EL (cell line): ENCODE results near the gene POLD3.

ENCODE experiments used
- DNase-seq: peaks from one replicate; pipeline ENCODE4 v3.0.0-alpha.2; 2016

The POLD3 gene, protein sequence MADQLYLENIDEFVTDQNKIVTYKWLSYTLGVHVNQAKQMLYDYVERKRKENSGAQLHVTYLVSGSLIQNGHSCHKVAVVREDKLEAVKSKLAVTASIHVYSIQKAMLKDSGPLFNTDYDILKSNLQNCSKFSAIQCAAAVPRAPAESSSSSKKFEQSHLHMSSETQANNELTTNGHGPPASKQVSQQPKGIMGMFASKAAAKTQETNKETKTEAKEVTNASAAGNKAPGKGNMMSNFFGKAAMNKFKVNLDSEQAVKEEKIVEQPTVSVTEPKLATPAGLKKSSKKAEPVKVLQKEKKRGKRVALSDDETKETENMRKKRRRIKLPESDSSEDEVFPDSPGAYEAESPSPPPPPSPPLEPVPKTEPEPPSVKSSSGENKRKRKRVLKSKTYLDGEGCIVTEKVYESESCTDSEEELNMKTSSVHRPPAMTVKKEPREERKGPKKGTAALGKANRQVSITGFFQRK

GRCh38 chr11:74592441-74593362, at the start of gene POLD3:
Gene POLD3 (plus strand): TSS chr11:74592582. CDS start chr11:74592659, 77 bp downstream.
- DNase-seq: peak; percentile 90

DNA sequence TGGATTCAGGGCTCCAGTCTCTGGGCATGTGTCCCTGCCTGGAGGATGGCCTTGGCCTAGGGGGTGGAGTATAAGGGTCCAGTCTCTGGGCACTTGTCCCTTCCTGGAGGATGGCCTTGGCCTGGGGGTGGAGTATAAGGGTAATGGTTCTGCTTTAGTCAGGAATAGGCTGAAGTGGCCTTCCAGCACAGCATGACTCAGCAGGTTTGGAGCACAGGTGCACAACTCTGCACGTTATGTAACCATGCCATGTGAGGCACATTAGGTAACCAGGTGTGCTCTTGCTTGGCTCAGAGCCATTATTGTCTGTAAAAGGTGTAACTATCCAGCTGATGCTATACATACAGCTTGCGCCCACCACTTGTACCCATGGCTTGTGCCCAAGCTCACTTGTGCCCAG, 48.4 kb upstream of the POLD3 start:
- DNase-seq: no peak

DNA sequence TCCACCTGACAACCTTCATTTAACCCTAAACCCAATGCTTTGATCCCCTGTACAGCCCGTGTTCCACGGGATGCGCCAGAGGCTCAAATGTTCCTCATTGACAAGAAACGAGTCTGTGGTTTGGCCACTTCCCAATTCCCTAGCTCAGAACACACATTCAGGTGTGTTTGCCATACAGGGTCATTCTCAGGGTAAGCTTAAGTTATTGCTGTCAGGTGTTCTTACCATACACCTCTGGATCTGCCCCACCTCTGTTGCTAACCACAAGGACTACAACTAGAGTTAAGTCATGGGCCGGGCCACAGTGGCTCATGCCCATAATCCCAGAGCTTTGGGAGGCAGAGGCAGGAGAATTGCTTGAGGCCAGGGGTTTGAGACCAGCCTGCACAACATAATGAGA, 45.6 kb upstream of the POLD3 start:
- DNase-seq: no peak

GRCh38 chr11:74550991-74551753, 41.2 kb upstream of the POLD3 start:
- no peak for DNase-seq

DNA sequence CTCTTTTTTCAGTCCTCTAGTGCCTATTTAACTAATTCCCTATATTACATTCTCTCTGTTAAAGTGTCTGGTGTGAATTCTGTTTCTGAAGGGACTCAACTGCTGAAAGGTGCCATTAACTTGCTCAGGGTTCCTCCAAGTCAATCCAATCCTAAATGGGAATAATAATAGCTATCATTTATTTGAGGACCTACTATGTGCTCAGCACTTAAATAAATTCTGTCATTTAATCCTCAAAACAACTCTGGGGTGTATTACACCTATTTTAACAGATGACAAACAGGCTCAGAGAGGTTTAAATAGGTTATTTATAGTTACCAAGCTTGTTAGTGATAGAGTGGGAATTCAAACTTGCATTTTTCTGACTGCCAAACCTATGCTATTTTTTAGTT, 40.6 kb upstream of the POLD3 start:
- DNase-seq: no peak

DNA sequence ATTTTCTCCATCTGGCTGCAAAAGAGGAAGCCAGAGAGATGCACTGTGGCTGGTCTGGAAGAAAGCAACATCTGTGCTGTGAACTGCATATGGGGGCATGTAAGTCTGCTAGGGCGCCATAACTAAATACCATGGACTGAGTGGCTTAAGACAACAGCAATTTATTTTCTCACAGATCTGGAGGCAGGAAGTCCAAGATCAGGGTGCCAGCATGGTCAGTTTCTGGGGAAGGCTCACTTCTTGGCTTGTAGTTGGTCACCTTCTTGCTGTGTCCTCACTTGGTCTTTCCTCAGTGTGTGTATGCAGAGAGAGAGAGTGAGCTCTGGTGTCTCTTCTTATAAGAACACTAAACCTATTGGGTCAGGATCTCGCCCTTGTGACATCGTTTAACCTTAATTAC, 34.9 kb upstream of the POLD3 start:
- no peak for DNase-seq

GRCh38 chr11:74559110-74559933, 33.1 kb upstream of the POLD3 start:
- DNase-seq: no peak

DNA sequence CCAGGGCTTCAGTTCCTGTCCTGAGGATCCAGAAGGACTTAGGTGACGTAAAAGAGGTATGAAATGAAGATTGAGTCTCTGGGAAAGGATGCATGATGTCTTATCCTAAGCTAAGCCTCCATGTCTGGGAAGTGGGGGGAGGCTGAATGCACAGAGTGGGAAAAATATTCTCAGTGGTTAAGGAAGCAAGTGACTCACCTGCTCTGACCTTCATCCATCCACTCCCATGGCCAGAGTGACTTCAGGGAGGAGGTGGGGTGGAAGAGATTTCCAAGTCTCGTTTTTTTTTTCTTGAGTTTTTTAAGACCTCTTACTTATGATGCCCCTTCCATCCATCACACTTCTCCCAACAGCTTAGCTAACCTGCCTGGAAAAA, 32.5 kb upstream of the POLD3 start:
- DNase-seq: peak; percentile 14

DNA sequence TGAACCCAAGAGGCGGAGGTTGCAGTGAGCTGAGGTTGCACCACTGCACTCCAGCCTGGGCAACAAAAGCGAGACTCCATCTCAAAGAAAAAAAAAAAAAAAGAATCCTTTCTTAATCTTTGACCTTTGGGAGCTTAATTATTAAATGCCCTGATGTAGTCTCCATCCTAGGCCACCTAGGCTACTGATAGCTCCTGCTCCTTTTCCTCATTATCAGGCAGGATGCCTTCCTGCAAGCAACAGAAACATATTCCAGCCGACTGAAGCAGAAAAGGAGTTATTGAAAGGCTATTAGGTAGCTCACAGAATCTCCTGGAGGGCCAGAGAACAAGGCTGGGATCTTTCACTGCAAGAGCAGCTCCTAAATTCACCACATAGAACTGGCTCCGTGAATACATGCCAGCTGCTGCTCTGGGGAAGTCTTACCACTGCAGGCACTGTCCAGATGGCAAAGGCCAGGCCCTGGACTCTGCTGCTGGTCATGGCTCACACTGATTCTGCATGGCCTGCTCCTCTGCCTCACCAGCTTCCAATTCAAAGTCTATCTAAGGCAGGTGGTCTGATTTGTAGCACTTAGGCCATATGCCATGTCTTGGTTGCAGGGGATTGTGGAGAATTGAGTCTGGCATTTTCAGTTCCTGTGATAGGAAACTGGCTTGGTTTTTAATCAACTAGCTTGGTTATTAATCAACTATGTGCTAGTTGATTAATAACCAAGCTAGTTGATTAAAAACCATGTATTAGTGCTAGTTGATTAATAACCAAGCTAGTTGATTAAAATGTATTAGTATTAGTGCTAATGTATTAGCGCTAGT, 26.0 kb upstream of the POLD3 start:
- DNase-seq: no peak

GRCh38 chr11:74568028-74568427, 24.4 kb upstream of the POLD3 start:
- DNase-seq: no peak

- peak; percentile 49 for DNase-seq
Observed at GRCh38 chr11:74570266-74571061, 21.9 kb upstream of the POLD3 start.

GRCh38 chr11:74571062-74571399, 21.4 kb upstream of the POLD3 start:
- DNase-seq: no peak

DNA sequence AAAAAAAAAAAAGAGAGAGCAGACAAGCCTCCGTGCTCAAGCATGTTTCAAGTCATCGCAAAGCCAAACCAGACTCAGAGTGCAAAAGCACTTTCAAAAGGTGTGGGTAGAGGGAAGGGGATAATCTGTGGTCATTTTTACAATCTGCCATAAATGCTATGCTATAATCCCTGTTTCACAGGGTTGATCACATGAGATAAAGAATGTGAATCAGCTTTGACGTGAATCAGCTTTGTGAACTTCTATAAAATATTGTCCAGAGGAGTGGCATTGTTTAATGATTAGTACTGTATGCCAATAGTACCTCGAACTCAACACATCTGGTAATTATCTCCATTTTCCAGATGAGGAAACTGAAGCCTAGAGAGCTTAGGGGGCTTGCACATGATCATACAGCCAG, 20.0 kb upstream of the POLD3 start:
- DNase-seq: no peak

GRCh38 chr11:74574563-74574962, 17.8 kb upstream of the POLD3 start:
- no peak for DNase-seq

- DNase-seq: no peak
Observed at GRCh38 chr11:74575999-74576398, 16.4 kb upstream of the POLD3 start.

GRCh38 chr11:74577181-74577580, 15.2 kb upstream of the POLD3 start:
- DNase-seq: no peak

- DNase-seq: no peak
Observed at GRCh38 chr11:74577624-74578396, 14.6 kb upstream of the POLD3 start.

DNA sequence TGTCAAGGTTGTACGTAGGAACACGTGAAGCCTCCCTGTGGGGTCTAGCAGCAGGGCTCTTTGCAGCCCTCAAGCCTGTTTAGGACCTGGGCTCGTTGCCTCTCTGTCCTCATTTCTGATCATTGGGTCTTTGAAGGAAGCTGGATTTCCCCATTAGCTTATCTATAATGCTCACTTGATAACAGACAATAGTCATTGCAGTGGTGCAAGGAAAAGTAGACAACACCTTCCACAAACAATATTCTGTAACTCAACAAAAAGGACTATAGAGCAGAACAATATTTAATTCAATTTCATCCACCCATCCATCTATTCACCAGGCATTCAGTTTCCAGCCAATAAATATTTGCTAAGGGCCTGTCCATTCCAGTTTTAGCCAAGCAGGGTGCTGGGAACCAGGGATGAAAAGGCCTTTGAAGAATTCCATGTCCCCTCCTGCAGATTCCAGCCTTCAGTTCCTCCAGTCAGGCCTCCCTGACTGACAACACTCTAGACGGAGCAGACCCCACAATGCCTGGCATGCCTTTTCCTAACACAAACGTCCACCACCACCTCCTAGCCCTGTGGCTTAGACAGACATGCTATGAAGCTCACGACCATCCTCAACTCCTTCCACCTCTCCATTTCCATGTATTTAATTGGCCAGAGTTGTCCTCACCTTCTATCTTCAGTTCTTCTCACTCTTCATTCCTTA, 12.7 kb upstream of the POLD3 start:
- DNase-seq: no peak

DNA sequence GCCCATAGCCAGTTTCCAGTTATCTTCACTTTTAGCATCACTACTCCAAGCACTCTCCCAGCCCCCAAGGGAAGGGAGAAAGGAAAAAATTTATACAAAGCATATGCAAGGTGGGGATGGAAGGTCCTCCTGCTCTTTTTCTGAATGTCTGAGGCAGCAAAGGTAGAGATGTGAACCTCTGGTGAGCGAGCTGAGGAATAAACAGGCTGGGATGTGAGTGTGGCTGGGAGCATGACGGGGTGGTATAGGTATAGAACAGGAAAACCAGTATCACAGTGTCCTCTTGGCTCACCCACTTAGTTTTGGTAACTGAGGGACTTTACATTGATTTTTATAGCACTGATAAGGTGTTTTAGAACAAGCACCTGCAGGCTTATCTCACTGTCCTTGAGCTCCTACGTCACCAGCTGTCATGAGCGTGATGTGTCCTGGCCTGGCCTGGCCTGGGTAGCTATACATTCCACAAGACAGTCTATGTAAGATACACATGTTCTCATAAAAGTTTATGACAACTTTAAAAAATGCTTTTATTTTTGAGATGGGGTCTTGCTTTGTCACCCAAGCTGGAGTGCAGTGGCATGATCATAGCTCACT, 10.3 kb upstream of the POLD3 start:
- no peak for DNase-seq
